DMS153 treated with DMSO at 0.1 percent for 48 hours (cell line): ENCODE results near the gene OVAAL.

Experiments used
- DNase-seq: peaks from one replicate; lab custom pipeline; 2025; ENCODE audit not compliant: unreplicated experiment; lab: John Stamatoyannopoulos, UW

OVAAL gene

DNA sequence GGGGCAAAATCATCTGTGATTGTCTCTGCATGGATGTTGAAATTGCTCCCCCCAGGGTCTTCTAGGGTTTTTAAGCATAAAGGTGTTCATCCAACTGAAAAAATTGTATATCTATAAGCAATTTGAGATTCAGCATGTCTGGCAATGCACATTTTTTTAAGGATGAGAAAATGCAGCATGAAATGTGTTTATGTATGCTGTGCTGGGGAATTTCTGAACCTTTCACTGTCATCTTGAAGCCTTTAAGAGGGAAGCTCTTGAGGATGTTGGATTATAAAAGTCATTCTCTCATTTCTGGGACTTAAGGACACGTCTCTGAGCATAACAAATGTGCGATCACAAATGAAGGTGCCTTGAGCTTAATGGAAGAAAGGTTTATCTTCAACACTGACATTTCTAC lies 9.4 kb downstream of the OVAAL start:
- DNase-seq: no peak

DNA sequence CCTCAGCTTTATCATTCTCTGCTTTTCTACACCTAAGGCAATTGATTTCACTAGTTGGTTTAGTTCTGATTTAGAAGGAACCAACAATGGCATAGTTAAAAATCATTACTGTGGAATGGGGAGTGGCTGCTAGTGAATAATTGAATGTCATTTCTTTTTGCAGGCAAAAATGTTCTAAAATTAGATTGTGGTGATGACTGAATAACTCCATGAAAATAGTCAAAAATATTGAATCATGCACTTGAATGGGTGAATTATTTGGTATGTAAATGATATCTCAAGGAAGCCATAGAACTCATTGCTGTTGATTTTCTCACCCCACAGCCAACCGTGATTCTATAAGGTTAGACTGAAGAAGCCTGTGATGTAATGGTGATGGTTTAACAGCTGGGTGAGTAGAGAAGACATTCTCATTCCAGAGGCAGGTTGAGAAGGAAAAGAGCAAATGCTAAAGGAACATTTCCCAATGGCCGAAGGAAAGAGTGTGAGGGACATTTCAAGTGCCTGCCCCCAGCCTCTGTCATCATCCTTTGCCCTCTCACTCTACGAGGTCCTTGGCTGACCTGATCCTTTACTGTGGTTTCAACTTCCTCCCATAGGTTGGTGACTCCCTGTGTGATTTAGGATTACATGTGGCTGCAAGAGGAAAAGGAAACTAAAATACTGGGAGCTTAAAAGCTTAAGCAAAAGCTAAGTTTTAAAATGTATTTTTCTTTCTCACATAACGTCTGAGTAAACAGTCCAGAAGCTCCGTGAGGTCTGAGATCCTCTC lies 12.5 kb downstream of the OVAAL start:
- no peak for DNase-seq

DNA sequence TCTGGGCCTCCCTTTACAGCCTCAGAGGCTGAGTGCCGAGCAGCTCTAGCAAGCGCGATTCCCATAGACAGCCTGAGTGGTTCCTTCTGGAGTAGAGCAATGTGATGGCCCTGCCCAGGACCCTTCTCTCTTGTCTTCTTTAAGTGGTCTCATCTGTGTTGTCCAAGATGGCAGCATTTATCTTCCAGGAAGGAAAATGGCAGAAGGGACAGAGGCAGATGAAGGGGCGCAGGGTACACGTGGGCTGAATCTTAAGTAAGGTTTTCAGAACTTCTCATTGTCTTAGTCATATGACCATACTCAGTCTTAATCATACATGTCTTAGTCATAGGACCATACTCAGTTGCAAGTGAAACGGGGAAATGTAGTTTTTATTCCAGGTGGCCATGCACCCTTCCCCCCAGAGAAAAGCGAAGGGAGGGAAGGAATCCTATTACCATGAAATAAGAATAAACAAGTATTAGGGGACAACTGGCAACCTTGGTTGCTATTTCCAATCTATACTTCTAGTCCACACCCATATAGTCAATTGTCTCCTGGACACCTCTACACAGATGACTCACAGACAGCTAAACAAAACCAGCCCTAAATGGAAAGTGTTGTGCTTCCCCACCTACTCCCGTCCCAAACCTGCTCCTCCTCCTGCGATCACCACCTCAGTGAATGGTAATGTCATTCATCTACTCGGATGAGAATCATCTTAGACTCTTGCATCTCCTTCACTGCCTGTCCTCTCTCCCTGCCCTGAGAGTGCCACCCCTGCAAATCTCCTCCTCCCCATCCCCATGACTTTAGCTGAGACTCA lies 13.3 kb downstream of the OVAAL start:
- DNase-seq: no peak

DNA sequence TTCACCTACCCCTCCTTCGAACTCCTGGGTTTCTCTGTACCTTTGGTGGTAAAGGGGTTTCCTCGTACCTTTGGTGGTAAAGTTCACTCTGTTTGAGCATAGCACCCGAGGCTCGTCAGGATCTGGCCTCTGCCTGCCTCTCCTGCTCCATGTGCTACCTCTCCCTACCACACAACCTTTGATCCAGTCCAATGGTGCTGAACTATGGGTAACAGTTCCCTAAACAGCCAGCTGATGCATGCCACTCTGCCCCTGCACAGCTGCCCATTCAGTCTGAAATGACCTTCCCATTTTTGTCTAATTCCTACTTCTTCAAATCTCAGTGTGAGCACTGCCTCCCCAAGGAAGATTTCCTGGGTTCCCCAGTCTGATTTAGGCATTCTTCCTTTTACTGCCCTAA lies 14.0 kb downstream of the OVAAL start:
- no peak for DNase-seq

DNA sequence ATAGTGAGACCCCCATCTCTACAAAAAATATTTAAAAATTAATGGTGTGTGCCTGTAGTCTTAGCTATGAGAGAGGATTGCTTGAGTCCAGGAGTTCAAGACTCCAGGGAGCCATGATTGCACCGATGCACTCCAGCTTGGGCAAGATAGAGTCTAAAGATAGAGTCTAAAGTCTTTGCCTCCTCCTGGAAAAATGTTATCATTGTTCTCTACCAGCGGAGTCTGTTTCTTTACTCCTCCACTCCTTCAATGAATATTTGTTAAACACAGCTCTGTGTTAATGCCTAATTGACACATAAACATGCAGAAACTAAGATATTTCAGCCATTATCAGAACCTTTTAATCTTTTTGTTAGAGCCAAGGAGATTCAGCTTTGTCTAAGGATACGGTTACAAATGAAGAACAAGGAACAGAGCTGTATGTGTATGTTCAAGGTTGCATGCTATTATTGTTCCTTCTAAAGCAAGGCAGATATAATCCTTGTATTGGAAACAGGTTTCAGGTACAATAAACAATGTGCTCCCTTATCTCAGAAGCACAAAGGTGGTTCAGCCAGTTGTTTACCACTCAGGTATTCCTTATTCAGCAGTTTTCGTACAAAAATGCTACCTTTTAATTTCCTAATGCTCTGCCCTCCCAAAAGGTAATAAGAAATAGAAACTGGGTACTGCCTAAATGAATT lies 15.4 kb downstream of the OVAAL start:
- DNase-seq: no peak

DNA sequence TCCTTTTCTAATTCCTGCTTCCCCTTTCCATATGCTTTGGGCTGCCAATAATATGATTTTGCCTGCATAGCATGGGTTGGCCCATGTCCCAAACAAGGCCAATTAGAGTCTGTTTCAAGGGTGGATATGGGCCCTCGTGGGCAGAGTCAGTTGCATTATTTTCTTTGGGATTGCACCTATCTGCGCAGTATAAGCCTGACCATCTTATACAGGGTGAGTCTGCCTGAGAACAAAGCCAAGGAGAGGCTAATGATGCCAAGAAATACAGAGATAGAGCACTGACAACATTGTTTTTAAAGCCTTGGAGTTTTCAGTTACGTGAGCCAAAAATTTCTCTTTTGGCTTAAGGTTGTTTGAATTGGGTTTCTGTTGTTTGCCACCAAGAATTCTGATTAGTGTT lies 18.6 kb downstream of the OVAAL start:
- no peak for DNase-seq

DNA sequence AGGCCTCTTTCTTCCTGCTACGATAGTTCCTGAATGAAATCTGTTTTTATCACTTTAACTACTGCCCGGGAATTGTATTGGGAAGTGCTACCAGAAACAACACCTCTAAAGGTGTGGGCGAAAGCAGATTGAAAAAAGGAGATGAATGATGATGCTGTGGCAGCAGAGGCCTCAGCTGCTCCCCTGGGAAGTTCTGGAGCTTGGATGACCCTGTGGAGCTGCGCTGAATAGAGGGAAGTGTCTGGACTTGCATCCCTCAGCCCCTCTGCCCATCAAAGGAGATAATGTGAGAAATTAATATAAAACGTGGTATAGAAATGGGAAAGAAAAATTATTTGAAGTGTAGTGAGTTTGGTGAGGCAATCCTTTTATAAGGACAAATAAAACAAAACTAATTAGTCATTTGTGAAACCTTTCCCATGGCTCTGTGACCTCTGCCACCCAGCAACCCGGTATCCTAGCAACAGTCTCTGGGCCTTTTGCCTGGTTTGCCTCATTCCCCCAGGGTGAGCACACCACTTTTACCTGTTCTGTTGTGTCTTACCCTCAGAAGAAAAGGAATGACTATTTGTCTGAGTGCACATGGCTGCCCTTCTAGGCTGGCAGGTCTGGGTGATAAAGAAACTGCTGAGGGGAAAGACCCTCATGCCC lies 21.3 kb downstream of the OVAAL start:
- no peak for DNase-seq

DNA sequence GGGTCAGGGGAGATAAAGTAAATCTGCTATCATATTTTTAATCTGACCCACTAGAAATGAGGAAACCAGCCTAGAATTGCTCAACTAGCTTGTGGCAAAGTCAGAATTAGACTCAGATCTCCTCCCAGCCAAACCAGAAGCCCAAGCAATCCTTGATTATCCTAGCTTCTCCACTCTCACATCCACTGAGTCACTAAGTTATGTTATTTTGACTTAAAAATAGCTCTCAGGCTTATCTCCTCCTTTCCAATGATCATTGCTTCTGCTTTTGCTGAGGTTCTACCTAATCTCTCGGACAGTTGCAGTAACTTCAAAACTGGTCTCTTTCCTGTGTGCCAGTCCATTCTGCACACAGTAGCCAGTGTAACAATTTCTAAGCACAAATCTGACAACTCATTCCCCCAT lies 22.9 kb downstream of the OVAAL start:
- no peak for DNase-seq

DNA sequence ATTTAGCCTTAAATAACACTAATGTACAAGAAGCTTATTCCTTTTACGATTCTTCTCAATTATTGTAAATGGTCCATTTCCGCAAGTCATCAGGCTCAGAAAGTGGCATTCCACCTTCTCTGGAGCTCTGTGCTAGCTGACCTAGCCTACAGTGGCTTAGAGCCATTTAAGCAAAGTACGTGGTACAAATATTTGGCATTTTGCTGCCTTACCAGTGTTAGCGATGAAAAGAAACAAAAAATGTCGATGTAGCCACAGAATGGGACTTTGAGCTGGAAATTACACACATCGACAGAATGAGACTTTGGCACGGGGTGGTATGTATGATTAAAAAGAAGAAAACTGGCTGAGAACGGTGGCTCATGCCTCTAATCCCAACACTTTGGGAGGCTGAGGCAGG lies 26.1 kb downstream of the OVAAL start:
- DNase-seq: no peak

DNA sequence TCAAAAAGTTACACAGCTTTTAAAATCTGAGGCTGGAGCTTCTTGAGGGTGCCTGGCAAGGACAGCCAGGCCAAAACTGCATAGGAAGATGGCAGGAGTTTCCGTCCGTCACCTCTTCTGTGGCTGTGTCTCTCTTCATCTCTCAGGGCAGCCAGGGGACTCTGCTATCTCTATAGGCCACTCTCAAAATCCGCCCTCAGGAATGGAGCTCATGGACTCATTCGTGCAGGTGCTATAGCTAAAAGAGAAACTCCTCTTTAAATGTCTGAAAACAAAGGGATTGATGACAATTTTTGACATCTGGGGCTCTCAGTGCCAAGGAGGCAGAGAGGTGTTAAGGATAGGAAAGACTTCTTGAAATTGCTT lies 27.2 kb downstream of the OVAAL start:
- DNase-seq: no peak

DNA sequence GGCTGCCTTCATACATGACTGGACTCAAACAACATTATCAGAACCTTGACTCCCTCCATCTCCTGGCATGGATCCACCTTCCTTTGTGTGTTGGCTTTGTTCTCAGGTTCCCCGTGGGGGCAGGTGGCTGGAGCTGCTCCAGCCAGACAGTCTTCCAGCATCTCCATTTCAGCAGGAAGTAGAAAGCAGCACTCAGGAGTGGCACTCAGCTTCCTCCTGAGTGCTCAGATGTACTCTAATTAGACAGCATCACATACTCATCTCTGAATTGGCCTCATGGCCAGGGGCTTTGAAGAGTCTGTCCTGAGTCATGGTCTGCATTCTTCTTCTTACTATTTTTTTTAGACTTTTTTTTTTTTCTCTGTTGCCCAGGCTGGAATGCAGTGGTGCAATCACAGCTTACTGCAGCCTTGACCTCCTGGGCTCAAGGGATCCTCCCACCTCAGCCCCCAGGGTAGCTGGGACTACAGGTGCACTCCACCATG lies 27.9 kb downstream of the OVAAL start:
- DNase-seq: peak; percentile 98

DNA sequence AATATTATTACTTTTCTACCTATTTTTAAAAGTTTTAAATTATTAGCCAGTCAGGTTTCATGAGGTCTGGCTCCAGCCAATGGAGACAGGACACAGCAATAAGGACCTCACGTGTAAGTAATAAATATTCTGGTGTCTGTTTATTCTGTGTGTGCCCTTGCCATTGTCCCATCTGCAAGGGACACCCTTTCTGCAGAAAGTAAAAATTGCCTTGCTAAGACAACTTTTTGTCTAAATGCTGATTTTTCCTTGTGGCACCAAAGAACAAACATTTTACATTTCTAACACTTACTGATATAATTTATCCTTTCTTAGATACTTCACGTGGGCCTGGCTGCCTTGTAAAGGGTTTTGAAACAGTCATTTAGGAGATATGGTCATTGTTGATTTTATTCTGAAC lies 29.4 kb downstream of the OVAAL start:
- no peak for DNase-seq

DNA sequence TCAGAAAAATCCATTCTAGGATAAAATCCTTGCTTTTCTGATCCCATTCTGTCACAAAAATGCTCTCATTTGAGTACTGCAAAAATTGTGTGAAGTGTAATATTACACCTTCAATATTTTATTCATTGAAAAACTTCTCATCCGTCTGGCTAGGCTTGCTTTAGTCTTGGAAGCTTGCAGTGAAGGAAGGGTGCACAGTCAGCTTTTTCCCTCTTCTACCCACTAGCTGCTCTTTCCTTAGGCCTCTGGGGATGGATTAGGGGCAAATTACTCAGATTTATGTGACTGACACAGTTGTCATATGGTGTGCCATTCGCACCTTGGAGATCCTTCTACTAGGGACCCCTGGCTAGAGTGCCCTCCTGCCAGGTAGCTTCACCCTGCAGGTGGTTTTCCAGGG lies 32.1 kb downstream of the OVAAL start:
- no peak for DNase-seq

DNA sequence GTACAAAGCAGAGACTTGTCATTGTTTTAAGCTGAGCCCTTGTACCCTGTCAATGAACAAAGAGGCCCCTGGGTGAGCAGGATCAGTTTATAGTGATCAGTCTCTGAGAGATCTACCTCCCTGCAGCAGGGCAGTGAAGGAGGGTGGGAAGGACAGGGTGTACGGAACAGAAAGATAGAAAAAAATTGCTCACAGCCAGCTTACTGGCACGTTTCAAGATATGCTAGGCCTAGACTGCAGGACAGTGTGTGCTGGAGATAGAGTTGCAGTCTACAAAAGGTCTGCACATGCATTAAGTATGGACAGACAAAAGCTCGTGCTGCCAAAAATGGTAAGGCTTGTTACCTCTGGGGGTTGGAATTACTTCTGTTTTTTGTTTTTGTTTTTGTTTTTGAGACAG lies 34.6 kb downstream of the OVAAL start:
- no peak for DNase-seq

DNA sequence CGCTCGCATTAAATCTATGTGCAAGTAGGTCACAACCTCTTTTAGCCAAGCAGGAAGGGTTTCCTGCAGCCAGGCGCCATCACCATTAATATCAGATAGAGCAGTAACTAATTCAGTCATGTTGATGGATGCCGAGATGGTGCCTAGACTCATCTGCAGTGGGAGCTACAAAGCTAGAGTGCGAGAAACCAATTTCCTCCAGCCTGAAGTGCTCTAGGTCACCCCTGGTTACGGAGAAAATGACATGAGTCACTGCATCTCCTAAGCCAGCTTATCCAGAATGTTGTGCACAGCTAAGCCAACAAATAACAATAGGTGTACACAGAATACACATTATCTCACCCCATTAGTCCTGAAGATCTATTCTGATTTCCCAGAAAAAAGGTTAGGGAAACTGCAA lies 36.0 kb downstream of the OVAAL start:
- DNase-seq: peak; percentile 92

DNA sequence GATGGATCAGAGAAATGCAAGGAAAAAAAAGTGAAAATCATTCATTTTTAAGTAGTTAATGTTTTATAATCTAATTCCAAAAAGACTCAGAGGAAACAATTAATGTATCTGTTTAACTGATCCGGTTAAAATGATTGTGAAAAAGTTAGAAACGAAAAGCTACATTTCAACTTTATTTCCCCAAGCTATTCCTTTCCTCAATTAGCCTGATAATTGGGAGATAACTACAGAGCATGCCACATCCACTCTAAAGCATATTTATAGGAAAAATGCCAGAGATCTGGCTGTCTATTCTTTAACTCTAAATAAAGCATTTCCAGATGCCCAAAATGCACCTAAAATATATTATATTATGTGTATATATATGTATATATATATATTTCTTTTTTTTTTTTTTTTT lies 37.2 kb downstream of the OVAAL start:
- DNase-seq: no peak

DNA sequence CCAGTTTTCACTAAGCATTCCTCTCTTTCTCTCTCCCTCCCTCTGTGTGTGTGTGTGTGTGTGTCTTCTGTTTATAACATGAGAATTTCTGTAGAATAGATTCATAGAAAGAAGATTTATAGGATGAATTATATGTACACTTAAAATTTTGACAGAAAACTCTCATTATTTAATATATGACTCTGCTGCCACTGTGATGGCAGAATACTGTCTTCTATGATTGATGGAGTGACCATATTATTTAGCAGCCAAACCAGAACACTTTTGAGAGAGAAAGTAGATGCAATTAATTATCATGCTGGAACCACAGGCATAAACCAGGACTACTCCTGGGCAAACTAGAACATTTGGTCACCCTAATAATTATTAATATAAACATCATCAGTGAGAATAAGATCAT lies 38.8 kb downstream of the OVAAL start:
- DNase-seq: no peak

DNA sequence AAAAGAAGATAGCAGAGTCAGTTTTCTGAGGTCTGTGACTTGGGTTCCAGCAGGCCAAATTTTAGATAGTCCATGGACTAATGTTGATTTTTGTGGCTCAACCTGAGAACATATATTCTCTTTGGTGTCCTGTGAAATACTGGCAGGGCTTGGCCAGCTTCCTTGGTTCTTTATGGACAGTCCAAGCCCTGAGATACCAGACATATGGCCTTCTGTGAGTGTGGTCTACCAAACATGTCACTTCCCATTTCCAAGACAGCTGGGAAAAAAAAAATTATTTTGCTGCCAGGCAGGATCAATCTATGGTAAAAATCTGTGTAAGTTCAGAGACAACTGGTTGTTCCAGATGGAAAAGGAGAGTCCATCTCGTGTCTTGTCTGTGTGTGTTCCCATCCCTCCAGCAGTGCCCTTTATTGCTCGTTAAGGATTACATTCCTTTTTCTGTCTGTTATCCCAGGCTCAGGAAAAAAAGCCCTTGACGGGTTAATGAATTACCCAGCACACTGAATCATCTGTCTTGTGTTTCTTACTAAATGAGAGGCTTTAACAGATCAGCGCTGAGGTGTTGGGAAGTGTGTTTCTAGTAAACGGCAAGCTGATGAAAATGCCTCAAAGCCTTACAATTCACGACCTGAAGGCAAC lies 39.7 kb downstream of the OVAAL start:
- DNase-seq: no peak

DNA sequence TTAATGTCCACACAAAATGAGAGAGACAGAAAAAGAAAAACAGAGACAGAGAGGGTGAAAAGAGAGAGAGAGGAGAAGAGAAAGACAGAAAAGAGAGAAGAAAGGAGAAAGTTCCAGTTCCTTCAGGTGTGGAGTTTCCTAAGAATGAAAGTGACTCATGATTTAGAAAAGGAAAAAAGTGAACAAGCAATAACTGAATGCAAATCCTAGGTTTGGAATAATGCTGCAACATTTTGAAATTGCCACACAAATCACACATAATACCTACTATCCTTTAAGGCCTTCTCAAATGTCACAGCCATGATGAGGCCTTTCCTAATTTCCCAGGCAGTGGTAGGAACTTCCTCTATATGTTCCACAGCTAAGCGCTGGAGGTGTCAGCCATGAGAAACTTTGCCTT lies 41.6 kb downstream of the OVAAL start:
- DNase-seq: no peak

DNA sequence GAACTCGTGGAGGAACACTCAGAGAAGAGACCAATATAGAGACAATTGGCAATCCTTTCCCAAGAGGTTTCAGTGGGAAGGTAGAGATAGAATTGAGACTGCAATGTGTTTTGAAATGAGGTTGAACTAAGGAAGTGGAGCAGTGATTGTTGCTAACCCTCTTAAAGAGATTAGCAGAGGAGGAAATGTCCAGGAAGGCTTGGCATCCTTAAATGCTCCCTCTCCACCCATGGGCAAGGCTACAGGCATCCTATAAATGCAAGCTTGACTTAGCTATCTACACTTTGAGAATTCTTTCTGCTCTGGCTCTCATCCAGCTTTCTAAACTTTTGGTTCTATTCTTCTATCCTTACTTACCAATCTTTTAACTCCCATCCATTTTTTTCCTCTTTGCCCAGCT lies 42.7 kb downstream of the OVAAL start:
- DNase-seq: no peak
